Measurements from ENCODE around the gene GALNT9. TPM values are rescaled to one million over a fixed set of nuclear protein-coding genes. Genes with fewer than 3 reads are reported as not detected.

The GALNT9 gene
- total and polyA plus RNA-seq, 2 donors (not counting 1 experiment from before 2014, with no cell fraction given) = 0.71 to 2.4 TPM

- Histone ChIP-seq H3K4me3 (ENCODE audit: control extremely low read depth in 1 of 5, extremely low read depth in 1 of 5, insufficient read depth in 1 of 5, low read depth in 2 of 5, low read length in 4 of 5) (no peak overlapping the region), H3K27me3 (replicated peaks in 1 of 4; ENCODE audit: control extremely low read depth in 1 of 4, control insufficient read depth in 3 of 4, insufficient read depth in 4 of 4, low read length in 3 of 4) (peaks cover 0 to 8% (median 0%) of the 10 kb centered on the region in 4 experiments), H3K4me1 (ENCODE audit: control insufficient read depth in 2 of 2, insufficient read depth in 2 of 2, low read length in 2 of 2) (no peaks in the 10 kb centered on the region), H3K27ac (ENCODE audit: low read length in 2 of 2) (no peak overlapping the region), H2AFZ (ENCODE audit: insufficient read depth, low read depth, low read length, poor library complexity, severe bottlenecking) (no peak overlapping the region), H3K9me3 (ENCODE audit: control extremely low read depth in 1 of 3, control insufficient read depth in 2 of 3, insufficient read depth in 1 of 3, low read length in 2 of 3) (peaks cover 0 to 40% (median 0%) of the 10 kb centered on the region in 3 donors), H3K79me2 (ENCODE audit: control insufficient read depth, insufficient read depth, low read length) (no peaks in the 10 kb centered on the region), H3K4me2 (replicated peaks; ENCODE audit: low read depth, low read length, poor library complexity, severe bottlenecking) (no peak overlapping the region), H3K9ac (ENCODE audit: low read length) (no peak overlapping the region), H4K20me1 (ENCODE audit: control insufficient read depth, insufficient read depth, low read length, poor library complexity, severe bottlenecking) (no peaks in the 10 kb centered on the region), H3K36me3 (replicated peaks in 1 of 2; ENCODE audit: control extremely low read depth in 1 of 2, control insufficient read depth in 1 of 2, extremely low read depth in 1 of 2, insufficient read depth in 2 of 2, low read length in 1 of 2) (no peaks in the 10 kb centered on the region)
- Mint-ChIP-seq H3K27me3 (peaks cover 7% of the 10 kb centered on the region), H3K4me1 (no peaks in the 10 kb centered on the region), H3K9me3 (ENCODE audit: insufficient read depth) (peaks cover 3% of the 10 kb centered on the region), H3K4me3 (no peak overlapping the region), H3K27ac (no peak overlapping the region)
- no peak for ATAC-seq (ENCODE audit: low read depth)
- 91% methylated on average over 41 of the region's 41 CpGs for WGBS (ENCODE audit: insufficient coverage)
- ChIA-PET CTCF (no interaction called here), POLR2A (no interaction called here)
- no peak for DNase-seq
- intact Hi-C loops (cut with micrococcal nuclease) = no loop called here
- TF ChIP-seq CTCF (IDR thresholded peaks at IDR 0.05) (no peak), EZH2 (IDR thresholded peaks at IDR 0.05; ENCODE audit: borderline replicate concordance, insufficient read depth, low read depth, low read length, poor library complexity, severe bottlenecking) (no peak)
These were observed 7.3 kb upstream of the GALNT9 start for GRCh38 chr12:132336451-132337413.

- H3K27ac ChIP-seq (ENCODE audit: low read length in 2 of 2) = no peak overlapping the region
- CTCF ChIA-PET = no interaction called here
- no peaks in the 10 kb centered on the region for H4K20me1 ChIP-seq (ENCODE audit: control insufficient read depth, insufficient read depth, low read length, poor library complexity, severe bottlenecking)
- peaks cover 3% of the 10 kb centered on the region for H3K9me3 Mint-ChIP-seq (ENCODE audit: insufficient read depth)
- H3K27me3 ChIP-seq (replicated peaks in 1 of 4; ENCODE audit: control extremely low read depth in 1 of 4, control insufficient read depth in 3 of 4, insufficient read depth in 4 of 4, low read length in 3 of 4) = peaks cover 0 to 15% (median 5%) of the 10 kb centered on the region in 4 experiments
- no peak for ATAC-seq (ENCODE audit: low read depth)
- no peaks in the 10 kb centered on the region for H3K4me1 Mint-ChIP-seq
- H3K4me3 ChIP-seq (ENCODE audit: control extremely low read depth in 1 of 5, extremely low read depth in 1 of 5, insufficient read depth in 1 of 5, low read depth in 2 of 5, low read length in 4 of 5) = no peak overlapping the region
- intact Hi-C loops (cut with micrococcal nuclease) = no loop called here
- no peak for TF ChIP-seq CTCF (IDR thresholded peaks at IDR 0.05)
- no peak for TF ChIP-seq EZH2 (IDR thresholded peaks at IDR 0.05; ENCODE audit: borderline replicate concordance, insufficient read depth, low read depth, low read length, poor library complexity, severe bottlenecking)
- DNase-seq = no peak
- WGBS (ENCODE audit: insufficient coverage) = 85% methylated on average over 11 of the region's 11 CpGs
- H2AFZ ChIP-seq (ENCODE audit: insufficient read depth, low read depth, low read length, poor library complexity, severe bottlenecking) = no peak overlapping the region
- H3K27ac Mint-ChIP-seq = no peak overlapping the region
- no peak overlapping the region for H3K4me2 ChIP-seq (replicated peaks; ENCODE audit: low read depth, low read length, poor library complexity, severe bottlenecking)
- no peak overlapping the region for H3K9ac ChIP-seq (ENCODE audit: low read length)
- H3K36me3 ChIP-seq (replicated peaks in 1 of 2; ENCODE audit: control extremely low read depth in 1 of 2, control insufficient read depth in 1 of 2, extremely low read depth in 1 of 2, insufficient read depth in 2 of 2, low read length in 1 of 2) = no peaks in the 10 kb centered on the region
- peaks cover 0 to 3% of the 10 kb centered on the region in 2 donors for H3K4me1 ChIP-seq (ENCODE audit: control insufficient read depth in 2 of 2, insufficient read depth in 2 of 2, low read length in 2 of 2)
- peaks cover 15% of the 10 kb centered on the region for H3K27me3 Mint-ChIP-seq
- no peak overlapping the region for H3K4me3 Mint-ChIP-seq
- POLR2A ChIA-PET = no interaction called here
- H3K9me3 ChIP-seq (ENCODE audit: control extremely low read depth in 1 of 3, control insufficient read depth in 2 of 3, insufficient read depth in 1 of 3, low read length in 2 of 3) = peaks cover 0 to 40% (median 0%) of the 10 kb centered on the region in 3 donors
- no peaks in the 10 kb centered on the region for H3K79me2 ChIP-seq (ENCODE audit: control insufficient read depth, insufficient read depth, low read length)
These were observed 5.9 kb upstream of the GALNT9 start for GRCh38 chr12:132335179-132335756.

Data from B cell (primary cell).